Measurements from ENCODE around the gene SUGCT. TPM values are rescaled to one million over a fixed set of nuclear protein-coding genes. Genes with fewer than 3 reads are reported as not detected.

SUGCT gene
- total RNA-seq, 1 donor from 2014 or later: 9.8 TPM

DNA sequence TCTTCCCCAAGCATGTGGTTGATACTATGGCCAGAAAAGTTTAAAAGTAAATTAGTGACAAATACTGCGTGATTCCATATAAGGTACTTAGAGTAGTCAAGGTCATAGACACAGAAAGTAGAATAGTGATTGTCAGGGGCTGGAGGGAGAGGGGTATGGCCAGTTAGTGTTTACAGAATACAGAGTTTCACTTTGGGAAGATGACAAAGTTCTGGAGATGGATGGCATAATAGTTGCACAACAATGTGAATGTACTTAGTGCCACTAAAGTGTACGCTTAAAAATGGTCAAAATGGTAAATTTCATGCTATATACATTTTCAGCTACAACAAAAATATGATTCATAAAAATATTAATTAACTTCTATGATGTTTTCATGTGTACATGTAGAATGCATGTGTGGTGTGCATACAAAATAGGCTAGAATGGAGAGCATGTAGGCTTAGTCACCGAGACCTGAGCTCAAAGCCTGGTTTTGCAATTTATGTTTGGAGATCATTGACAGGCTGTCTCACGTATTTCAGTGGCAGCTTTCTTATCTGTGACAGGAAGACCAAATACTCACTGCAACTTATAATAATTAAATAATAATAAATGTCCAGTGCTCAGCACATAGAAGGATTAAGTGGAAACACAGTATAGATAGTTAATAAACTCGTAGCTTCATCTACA lies 625.6 kb downstream of the SUGCT start:
- Mint-ChIP-seq H3K27ac (no peak overlapping the region), H3K4me1 (peaks cover 71% of the 10 kb centered on the region), H3K27me3 (ENCODE audit: low read depth) (no peaks in the 10 kb centered on the region), H3K4me3 (no peak overlapping the region), H3K36me3 (no peaks in the 10 kb centered on the region), H3K9me3 (no peaks in the 10 kb centered on the region)
- no peak for DNase-seq (ENCODE audit: low spot score in 2 of 2, unreplicated experiment in 2 of 2)
- TF ChIP-seq CTCF (IDR thresholded peaks at IDR 0.05; ENCODE audit: unreplicated experiment): no peak

GRCh38 chr7:40760987-40761386 lies 626.2 kb downstream of the SUGCT start:
- Mint-ChIP-seq H3K4me3 (no peak overlapping the region), H3K9me3 (no peaks in the 10 kb centered on the region), H3K27me3 (ENCODE audit: low read depth) (no peaks in the 10 kb centered on the region), H3K4me1 (peaks cover 66% of the 10 kb centered on the region), H3K27ac (no peak overlapping the region), H3K36me3 (no peaks in the 10 kb centered on the region)
- DNase-seq (ENCODE audit: low spot score in 2 of 2, unreplicated experiment in 2 of 2): no peak
- no peak for TF ChIP-seq CTCF (IDR thresholded peaks at IDR 0.05; ENCODE audit: unreplicated experiment)

- peaks cover 56% of the 10 kb centered on the region for H3K4me1 Mint-ChIP-seq
- no peak overlapping the region for H3K4me3 Mint-ChIP-seq
- no peak for TF ChIP-seq CTCF (IDR thresholded peaks at IDR 0.05; ENCODE audit: unreplicated experiment)
- H3K36me3 Mint-ChIP-seq: no peaks in the 10 kb centered on the region
- no peaks in the 10 kb centered on the region for H3K9me3 Mint-ChIP-seq
- DNase-seq (ENCODE audit: low spot score in 2 of 2, unreplicated experiment in 2 of 2): no peak
- H3K27me3 Mint-ChIP-seq (ENCODE audit: low read depth): no peaks in the 10 kb centered on the region
- H3K27ac Mint-ChIP-seq: peak overlapping the region; percentile 64
Observed at GRCh38 chr7:40761762-40762560, 627.2 kb downstream of the SUGCT start.

DNA sequence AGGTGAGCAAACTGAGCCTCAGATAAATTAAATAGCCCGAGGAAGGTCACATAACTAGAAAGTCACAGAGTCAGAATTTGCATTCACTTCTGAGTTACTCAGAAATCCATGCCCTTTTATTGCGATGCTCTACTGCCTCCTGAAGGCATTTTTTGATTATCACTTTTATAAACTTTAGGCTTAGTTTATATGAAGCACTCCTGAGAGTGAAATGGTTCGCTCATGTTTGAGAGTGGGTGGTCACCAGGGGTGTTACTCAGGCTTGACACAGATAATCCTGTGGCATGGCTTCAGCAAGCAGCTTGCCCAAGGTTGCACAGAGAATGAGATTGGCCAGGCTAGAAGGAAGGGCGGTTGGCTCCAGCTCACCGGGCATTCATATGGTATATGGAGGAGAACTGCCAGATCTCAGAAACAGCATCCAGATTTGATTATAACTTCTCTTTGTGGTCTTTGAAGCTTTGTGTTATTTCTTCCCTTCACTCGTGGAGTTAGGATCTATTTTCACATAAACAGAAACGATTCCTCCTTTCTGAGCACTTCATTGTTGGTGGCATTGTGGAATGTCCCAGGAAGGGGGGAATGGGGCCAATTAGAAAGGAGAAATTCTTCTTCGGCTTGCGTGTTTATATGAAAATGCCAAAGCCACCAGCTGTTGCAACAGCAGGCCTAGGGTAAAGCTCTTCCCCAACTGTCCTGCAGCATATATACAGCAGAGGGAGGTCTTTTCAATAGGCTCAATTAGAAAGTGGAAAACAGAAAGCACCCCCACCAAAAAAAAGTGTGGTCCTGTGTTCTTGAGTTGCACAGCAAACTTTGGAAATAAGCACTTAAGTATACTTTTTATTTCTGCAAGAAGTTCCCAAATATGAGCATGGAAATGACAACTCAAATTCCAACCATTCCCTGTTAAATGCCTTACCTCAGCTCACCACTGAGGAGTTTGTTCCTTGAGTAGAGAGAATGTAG lies 628.8 kb downstream of the SUGCT start:
- peak overlapping the region; percentile 30 for H3K27ac Mint-ChIP-seq
- H3K4me1 Mint-ChIP-seq: peaks cover 42% of the 10 kb centered on the region
- no peaks in the 10 kb centered on the region for H3K36me3 Mint-ChIP-seq
- H3K9me3 Mint-ChIP-seq: no peaks in the 10 kb centered on the region
- TF ChIP-seq CTCF (IDR thresholded peaks at IDR 0.05; ENCODE audit: unreplicated experiment): no peak
- no peaks in the 10 kb centered on the region for H3K27me3 Mint-ChIP-seq (ENCODE audit: low read depth)
- no peak for DNase-seq (ENCODE audit: low spot score in 2 of 2, unreplicated experiment in 2 of 2)
- H3K4me3 Mint-ChIP-seq: no peak overlapping the region

DNA sequence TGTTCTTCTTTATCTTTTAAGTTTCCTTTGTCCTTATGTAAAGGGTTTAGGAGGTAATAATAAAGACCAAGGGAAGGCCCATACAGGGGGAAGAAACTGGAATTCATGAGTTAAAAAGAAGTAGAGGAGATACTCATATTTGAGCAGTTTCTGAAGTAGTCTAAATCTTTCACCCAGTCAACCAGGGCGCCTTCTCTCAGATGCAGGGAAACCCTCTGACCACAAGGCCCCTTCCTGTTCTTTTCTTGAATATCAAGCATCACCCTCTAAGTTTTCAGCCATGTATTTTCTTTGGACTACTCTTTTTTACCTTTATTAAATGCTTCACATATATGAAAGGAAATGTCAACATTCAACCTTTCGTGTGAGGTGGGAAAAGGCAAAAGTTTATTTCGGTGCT lies 630.8 kb downstream of the SUGCT start:
- DNase-seq (ENCODE audit: low spot score in 2 of 2, unreplicated experiment in 2 of 2): no peak
- Mint-ChIP-seq H3K27ac (no peak overlapping the region), H3K36me3 (no peaks in the 10 kb centered on the region), H3K9me3 (peaks cover 7% of the 10 kb centered on the region), H3K27me3 (ENCODE audit: low read depth) (no peaks in the 10 kb centered on the region), H3K4me1 (peaks cover 32% of the 10 kb centered on the region), H3K4me3 (no peak overlapping the region)
- no peak for TF ChIP-seq CTCF (IDR thresholded peaks at IDR 0.05; ENCODE audit: unreplicated experiment)

Data from mesothelial cell of epicardium (in vitro differentiated cells).